GM10847 (cell line): Measurements from ENCODE around the gene VPS13A.

Experiments
- POLR2A ChIP-seq: IDR thresholded peaks from 2 replicates; pipeline ENCODE4 v1.6.1; 2011; ENCODE audit not compliant: insufficient read length; ENCODE audit errors: extremely low read depth

VPS13A gene

DNA sequence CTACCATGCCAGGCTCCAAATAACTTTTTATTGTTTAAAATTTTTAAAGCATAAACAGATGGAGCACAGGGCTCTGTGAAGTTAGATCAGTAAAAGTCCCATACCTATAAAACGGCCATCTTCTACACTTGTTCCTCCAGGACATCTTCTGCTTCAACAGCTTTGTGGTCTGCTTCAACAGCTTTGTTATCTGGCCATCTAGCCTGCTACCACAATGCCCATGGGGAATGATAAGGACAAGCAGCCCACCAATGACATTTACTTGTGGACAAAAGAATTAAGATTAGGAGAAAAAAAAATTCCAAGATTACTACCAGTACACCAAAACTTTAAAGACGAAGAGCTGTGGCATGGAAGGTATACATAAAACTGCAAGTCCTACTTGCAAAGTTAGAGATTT, 2.2 kb upstream of the VPS13A start:
- TF ChIP-seq POLR2A = no peak

DNA sequence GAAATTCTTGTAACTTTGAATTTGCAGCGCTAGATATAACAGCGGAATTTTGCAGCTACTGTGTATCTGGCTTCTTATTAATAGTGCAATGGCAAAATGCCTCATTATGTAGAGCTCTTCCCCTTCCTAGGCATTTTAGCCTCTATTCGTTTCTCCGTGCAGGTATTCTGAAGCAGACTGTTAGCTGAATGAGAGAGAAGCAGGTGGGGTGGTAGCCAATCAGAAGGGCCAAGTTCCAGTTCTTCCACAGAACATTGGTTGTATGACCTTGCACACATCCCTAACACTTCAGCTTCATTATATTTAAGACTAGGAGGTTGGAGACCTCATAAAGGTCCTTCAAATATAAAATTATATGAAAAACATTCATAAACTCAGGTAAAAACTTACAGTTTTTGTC, 1.2 kb upstream of the VPS13A start:
- TF ChIP-seq POLR2A = no peak

- no peak for TF ChIP-seq POLR2A
Observed at GRCh38 chr9:77176686-77177142, 620 bp upstream of the VPS13A start.

GRCh38 chr9:77177894-77178794, 810 bp downstream of the VPS13A start:
- no peak for TF ChIP-seq POLR2A

GRCh38 chr9:77180056-77180455, 2.7 kb downstream of the VPS13A start:
- no peak for TF ChIP-seq POLR2A

DNA sequence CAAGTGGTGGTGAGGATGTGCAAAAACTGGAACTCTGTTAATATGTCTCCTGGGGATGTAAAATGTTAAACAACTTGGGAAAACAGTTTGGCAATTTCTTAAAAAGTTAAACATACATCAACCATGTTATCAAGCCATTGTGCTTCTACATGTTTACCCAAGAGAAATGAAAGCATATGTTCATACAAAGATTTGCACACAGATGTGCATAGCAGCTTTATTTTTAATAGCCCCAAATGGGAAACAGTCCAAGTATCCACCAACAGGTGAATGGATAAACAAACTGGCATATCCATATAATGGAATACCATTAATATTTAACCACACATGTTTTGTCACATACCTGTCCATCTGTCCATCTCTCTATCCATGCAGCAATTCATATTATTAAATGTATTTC, 6.2 kb downstream of the VPS13A start:
- TF ChIP-seq POLR2A = no peak

DNA sequence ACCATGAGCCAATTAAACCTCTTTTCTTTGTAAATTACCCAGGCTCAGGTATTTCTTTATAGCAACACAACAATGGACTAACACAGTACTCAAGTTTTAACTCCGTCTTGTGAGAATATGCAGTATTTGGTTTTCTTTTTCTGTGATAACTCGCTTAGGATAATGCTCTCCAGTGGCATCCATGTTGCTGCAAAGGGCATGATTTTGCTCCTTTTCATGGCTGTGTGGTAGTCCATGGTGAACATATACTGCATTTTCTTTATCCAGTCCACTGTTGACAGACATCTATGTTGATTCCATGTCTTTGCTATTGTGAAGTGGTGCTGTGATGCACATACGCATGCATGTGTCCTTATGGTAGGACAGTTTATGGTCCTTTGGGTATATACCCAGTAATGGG, 10.9 kb downstream of the VPS13A start:
- no peak for TF ChIP-seq POLR2A

- TF ChIP-seq POLR2A = no peak
Observed at GRCh38 chr9:77194423-77194822, 17.1 kb downstream of the VPS13A start.

- TF ChIP-seq POLR2A = no peak
Observed at GRCh38 chr9:77210116-77210515, 32.8 kb downstream of the VPS13A start.

- no peak for TF ChIP-seq POLR2A
Observed at GRCh38 chr9:77211561-77211960, 34.2 kb downstream of the VPS13A start.

DNA sequence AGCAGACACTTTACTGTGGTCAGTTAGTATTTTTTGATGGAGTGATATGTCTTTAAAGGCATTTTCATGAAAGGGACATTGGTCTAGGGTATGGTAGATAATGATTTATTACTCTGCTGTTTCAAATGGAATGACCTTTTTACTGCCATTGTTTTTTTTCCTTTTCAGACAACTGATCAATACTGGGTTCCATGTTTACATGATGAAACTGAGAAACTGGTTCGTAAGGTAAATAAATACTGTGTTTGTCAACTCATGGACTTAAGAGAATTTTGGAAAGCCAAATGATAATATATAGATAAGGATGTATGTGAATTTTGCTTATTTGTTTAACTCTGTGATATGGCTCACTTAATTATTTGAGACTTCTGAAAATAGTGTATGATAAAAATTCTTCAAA, 35.5 kb downstream of the VPS13A start:
- no peak for TF ChIP-seq POLR2A

GRCh38 chr9:77215874-77216273, 38.5 kb downstream of the VPS13A start:
- no peak for TF ChIP-seq POLR2A

DNA sequence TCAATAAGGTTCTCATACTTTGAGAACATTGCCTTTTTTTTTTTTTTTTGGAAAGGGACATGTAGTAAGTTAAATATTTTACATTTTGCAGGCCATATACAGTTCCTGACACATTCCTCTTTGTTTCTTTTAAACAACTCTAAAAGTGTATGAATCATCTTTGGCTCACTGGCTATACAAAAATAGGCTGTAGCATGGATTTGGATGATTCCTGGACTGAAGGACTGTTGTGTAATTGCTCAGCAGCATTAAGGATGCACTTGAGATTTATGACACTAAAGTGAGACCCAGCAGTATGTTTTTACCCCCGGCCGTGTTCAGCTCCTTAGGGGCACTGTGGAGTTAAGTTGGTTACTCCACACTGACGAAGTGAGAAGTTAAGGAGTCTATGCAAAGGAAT, 41.3 kb downstream of the VPS13A start:
- no peak for TF ChIP-seq POLR2A

- no peak for TF ChIP-seq POLR2A
Observed at GRCh38 chr9:77221431-77221830, 44.1 kb downstream of the VPS13A start.

DNA sequence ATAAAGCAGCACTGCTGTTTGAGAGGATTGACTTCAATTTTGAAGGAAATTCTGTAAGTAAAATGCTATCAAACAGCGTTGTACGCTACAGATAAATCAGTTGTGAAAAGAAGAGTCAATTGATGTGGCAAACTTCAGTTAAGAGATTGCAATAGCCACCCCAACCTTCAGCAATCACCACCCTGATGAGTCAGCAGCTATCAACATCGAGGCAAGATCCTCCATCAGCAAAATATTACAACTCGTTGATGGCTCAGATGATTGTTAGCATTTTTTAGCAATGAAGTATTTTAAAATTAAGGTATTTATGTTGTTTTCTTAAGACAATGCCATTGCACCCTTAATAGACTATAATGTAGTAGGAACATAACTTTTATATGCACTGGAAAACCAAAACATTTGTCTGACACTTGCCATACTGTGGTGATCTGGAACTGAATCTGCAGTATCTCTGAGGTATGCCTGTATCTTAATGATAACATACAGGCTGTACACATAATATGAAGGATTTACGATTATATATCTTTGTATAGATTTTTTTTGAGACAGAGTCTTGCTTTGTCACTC, 47.5 kb downstream of the VPS13A start:
- TF ChIP-seq POLR2A = no peak

DNA sequence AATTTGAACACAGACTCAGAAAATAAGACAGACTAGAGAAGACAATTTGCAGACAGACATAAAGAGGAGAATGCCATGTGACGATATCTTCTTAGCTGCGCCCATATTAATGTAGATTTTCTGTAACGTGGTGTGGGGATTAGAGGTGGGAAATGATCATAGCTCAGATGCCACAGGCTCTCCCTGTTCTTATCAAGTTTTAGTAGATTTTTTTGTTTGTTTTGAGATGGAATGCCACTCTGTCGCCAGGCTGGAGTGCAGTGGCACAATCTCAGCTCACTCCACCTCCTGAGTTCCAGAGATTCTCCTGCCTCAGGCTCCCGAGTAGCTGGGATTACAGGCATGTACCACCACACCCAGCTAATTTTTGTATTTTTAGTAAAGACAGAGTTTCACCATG, 59.4 kb downstream of the VPS13A start:
- TF ChIP-seq POLR2A = no peak

DNA sequence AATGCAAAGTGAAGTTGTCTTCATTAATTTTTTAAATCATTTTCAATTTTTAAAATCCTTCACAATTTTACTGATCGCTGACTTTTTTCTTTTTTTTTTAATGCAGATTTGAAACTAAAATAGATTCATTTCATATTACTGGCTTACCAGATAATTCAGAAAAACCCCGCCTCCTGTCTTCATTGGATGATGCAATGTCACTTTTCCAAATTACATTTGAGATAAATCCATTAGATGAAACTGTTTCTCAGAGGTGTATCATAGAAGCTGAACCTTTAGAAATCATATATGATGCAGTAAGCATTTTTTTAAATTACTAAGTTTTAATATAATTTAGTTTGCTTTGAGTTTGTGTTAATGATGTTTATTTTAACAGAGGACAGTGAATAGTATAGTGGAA, 60.6 kb downstream of the VPS13A start:
- TF ChIP-seq POLR2A = no peak
